GM21367 (cell line): ENCODE results near the gene ORAI2.
"Not testable (repeated sequence)": the region's sequence is repeated elsewhere in the genome, so short reads cannot be mapped to it uniquely, and the experiment has no call there.

ENCODE experiments used
- ATAC-seq: cut with Tn5 transposase; IDR thresholded peaks from one replicate; pipeline ENCODE4 v1.9.1; 2021; ENCODE audit not compliant: unreplicated experiment

Gene ORAI2

GRCh38 chr7:102433219-102434038, at the start of gene ORAI2:
TSS of gene ORAI2 (plus strand) at chr7:102433575. CDS start at chr7:102438957, 5,382 bp downstream.
- ATAC-seq: peak; percentile 42

GRCh38 chr7:102387064-102387463, 46.3 kb upstream of the ORAI2 start:
- ATAC-seq: no peak

- ATAC-seq: no peak
Measured at GRCh38 chr7:102389810-102390209, 43.6 kb upstream of the ORAI2 start.

- no peak for ATAC-seq
Measured at GRCh38 chr7:102390697-102391484, 42.5 kb upstream of the ORAI2 start.

GRCh38 chr7:102392330-102392729, 41.0 kb upstream of the ORAI2 start:
- no peak for ATAC-seq

- no peak for ATAC-seq
Measured at GRCh38 chr7:102393467-102393866, 39.9 kb upstream of the ORAI2 start.

GRCh38 chr7:102395592-102395872, 37.8 kb upstream of the ORAI2 start:
- no peak for ATAC-seq

- peak; percentile 93 for ATAC-seq
Measured at GRCh38 chr7:102395873-102396709, 37.3 kb upstream of the ORAI2 start, which contains the start of gene PRKRIP1. TSS of gene PRKRIP1 (plus strand) at chr7:102396363. CDS start at chr7:102396412, 49 bp downstream.

- ATAC-seq: no peak
Measured at GRCh38 chr7:102396710-102397019, 36.7 kb upstream of the ORAI2 start.

GRCh38 chr7:102398543-102398942, 34.8 kb upstream of the ORAI2 start:
- ATAC-seq: no peak

- ATAC-seq: no peak
Measured at GRCh38 chr7:102400360-102400759, 33.0 kb upstream of the ORAI2 start.

GRCh38 chr7:102403563-102403962, 29.8 kb upstream of the ORAI2 start:
- no peak for ATAC-seq

- ATAC-seq: peak; percentile 62
Measured at GRCh38 chr7:102404005-102404861, 29.1 kb upstream of the ORAI2 start.

GRCh38 chr7:102404862-102405188, 28.6 kb upstream of the ORAI2 start:
- not testable (repeated sequence) for ATAC-seq

GRCh38 chr7:102407910-102408309, 25.5 kb upstream of the ORAI2 start:
- no peak for ATAC-seq

GRCh38 chr7:102408530-102408929, 24.8 kb upstream of the ORAI2 start:
- peak; percentile 52 for ATAC-seq

GRCh38 chr7:102409340-102409739, 24.0 kb upstream of the ORAI2 start:
- no peak for ATAC-seq

- no peak for ATAC-seq
Measured at GRCh38 chr7:102410123-102410522, 23.3 kb upstream of the ORAI2 start.

- no peak for ATAC-seq
Measured at GRCh38 chr7:102410918-102411317, 22.5 kb upstream of the ORAI2 start.

GRCh38 chr7:102412548-102412947, 20.8 kb upstream of the ORAI2 start:
- ATAC-seq: no peak

- no peak for ATAC-seq
Measured at GRCh38 chr7:102413091-102413490, 20.3 kb upstream of the ORAI2 start.
